ENCODE results near the gene AREL1.

The AREL1 gene

DNA sequence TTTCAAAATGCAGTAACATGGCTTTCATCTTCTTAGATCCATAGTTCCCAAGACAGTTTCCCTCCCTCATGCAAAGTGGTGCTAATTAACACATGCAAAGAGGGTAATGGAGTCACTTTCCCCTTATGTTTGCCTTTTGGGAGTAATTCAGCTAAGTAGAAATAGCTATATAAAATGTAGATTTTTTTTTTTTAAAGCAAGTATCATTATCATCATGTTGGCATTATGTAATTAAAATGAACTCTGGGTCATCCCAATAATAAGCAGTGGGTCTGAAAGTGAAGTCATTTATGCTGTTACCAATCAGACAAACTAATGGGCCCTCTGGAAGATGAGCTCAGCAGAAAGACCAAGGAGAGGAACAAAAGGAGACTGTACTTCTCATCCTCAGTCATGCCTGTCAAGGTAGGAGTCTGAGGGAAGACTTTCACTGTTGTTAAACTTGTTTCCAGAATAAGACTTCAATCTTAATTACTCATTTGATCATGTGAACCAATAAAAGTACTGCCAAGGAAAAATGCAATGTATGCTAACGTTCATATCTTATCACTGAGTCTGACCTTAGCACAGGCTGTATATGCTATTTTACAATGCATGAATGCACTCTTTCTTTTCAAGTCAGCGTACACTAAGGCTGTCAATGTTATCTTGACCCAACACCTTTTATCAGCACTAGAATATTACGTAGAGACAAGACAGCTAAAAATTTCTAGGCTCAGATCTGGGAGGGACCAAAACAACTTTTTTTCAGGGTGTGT is 26.8 kb downstream of the AREL1 start:
- TF ChIP-seq JUND (IDR thresholded peaks at IDR 0.05; ENCODE audit: low read depth), result no peak
- in situ Hi-C loops (cut with HindIII; ENCODE audit: low pct_unique_long_range_greater_than_20kb, low sequenced_read_pairs), result no loop called here
- DNase-seq (ENCODE audit: low read depth in 1 of 2, low spot score in 1 of 2), result no peak

DNA sequence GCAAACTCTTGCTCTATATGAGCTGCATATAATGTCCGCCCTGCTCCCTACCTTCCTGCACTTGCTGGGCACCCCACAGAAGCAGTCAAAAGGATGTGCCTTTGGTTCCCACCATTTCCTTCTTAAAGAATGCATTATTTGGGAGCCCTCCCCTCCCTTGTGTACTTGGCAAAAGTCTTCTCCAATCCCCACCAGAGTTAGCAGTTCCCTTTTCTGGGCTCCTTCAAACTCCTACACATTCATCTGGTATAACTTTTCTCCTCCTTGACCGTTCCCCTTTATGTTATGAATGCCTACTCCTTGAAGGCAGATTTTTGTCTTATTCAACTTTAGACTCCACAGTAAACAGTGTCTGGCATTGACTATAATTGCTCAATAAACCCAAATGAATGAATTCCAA is 27.8 kb downstream of the AREL1 start:
- DNase-seq (ENCODE audit: low read depth in 1 of 2, low spot score in 1 of 2), result no peak
- in situ Hi-C loops (cut with HindIII; ENCODE audit: low pct_unique_long_range_greater_than_20kb, low sequenced_read_pairs), result no loop called here

DNA sequence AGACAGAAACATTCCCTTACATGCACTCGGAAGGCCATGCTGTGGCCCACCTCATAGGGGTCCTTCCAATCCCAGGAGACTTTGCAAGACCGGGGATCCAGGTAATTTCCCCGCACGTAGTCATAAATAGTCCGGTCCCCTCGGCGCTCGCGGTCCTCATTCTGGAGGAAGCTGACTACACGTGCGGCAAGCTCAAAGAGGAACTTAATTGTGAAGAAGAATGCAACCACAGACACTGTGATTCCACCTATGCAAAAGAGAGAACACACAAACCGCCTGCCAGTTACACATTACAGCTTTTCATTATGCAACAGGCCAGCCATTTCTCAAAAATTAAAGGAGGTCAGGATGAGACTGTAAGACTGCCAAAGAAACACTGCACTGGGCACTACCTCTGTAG is 28.4 kb downstream of the AREL1 start:
- in situ Hi-C loops (cut with HindIII; ENCODE audit: low pct_unique_long_range_greater_than_20kb, low sequenced_read_pairs), result no loop called here
- no peak for TF ChIP-seq JUND (IDR thresholded peaks at IDR 0.05; ENCODE audit: low read depth)
- no peak for DNase-seq (ENCODE audit: low read depth in 1 of 2, low spot score in 1 of 2)

More for the DNA sequence above, 27.8 kb downstream of the AREL1 start:
- no peak for TF ChIP-seq JUND (IDR thresholded peaks at IDR 0.05; ENCODE audit: low read depth)

DNA sequence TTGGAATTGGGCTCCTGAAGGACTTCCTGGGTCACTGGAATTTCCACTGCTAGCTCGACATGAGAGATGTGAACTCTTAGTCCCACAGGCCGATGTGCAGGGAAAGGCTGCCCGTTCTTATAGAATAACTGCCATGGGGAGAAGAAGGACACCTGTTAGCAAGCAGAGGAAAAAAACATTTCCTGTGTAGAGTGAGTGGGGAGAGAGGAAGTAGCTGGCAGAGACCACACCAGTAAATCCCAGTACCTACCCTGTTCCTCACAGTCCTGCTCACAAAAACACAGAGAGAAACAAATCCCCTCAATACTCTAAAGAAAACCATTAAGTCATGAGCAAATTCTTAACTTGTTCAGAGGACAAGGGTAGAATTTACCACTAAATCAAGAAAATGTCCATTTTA is 29.5 kb downstream of the AREL1 start:
- TF ChIP-seq JUND (IDR thresholded peaks at IDR 0.05; ENCODE audit: low read depth), result no peak
- DNase-seq (ENCODE audit: low read depth in 1 of 2, low spot score in 1 of 2), result no peak
- in situ Hi-C loops (cut with HindIII; ENCODE audit: low pct_unique_long_range_greater_than_20kb, low sequenced_read_pairs), result no loop called here

DNA sequence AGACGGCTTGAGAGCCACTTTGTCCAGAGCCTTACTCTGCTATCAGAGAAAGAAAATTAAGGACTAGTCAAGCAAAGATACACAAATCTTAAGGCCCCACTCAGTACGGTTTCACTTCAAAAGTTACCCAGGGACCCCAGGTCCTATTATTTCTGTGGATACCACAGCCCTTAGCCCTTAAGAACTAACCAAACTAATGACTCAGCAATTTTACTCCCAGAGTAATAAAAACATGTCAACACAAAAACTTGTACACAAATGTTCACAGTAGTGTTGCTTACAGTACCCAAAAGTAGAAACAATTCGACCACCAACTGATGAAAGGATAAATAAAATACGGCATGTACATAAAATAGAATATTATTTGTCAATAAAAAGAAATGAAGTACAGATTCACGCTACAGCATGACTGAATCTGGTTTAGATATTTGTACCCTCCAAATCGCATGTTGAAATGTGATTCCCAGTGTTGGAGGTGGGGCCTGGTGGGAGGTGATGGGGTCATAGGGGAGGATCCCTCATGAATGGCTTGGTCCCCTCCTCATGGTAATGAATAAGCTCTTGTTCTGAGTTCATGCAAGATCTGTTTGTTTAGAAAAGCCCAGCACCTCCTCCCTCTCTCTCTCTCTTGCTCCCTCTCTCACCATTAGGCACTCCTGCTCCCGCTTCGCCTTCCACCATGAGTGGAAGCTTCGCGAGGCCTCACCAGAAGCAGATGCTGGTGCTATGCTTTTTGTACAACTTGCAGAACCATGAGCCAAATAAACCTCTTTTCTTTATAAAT is 30.5 kb downstream of the AREL1 start:
- DNase-seq (ENCODE audit: low read depth in 1 of 2, low spot score in 1 of 2), result no peak
- in situ Hi-C loops (cut with HindIII; ENCODE audit: low pct_unique_long_range_greater_than_20kb, low sequenced_read_pairs), result no loop called here
- no peak for TF ChIP-seq JUND (IDR thresholded peaks at IDR 0.05; ENCODE audit: low read depth)

DNA sequence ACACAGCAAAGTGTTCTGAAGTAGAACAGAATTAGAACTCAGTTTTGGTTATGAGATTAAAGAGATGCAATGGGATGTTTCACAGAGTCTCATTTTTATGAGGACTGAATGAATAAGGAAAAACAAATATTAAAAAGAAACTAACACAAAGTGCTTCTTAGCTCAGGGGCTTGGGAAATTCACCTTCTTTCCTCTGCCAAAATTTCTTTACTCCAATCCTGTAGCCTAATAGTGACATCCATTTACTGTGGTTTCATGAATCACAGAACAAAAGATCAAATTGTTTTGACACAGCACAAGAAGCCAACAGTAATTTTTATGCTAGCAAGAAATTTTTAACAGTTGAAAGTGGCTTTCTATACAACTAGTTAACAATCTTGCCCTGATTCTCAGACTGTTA is 37.7 kb downstream of the AREL1 start:
- in situ Hi-C loops (cut with HindIII; ENCODE audit: low pct_unique_long_range_greater_than_20kb, low sequenced_read_pairs), result no loop called here
- no peak for DNase-seq (ENCODE audit: low read depth in 1 of 2, low spot score in 1 of 2)
- no peak for TF ChIP-seq JUND (IDR thresholded peaks at IDR 0.05; ENCODE audit: low read depth)

DNA sequence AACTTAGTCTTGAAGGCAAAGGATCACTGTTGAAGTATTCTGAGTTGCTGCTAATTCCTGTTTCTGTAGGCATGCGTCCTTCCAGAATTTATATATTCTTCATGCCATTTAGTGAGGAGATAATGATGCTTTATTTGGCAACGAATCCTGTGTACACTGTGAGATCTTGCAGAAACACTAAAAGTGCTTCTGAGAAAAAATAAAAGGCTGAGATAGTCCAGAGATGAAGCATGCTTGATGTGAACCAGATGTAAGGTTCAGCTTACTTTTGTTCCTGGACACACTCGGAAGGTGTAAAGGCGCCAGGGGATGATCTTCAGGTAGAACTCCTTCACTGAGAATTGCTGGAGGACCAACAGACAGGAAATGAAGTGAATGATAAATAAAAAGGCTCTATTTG is 39.1 kb downstream of the AREL1 start:
- in situ Hi-C loops (cut with HindIII; ENCODE audit: low pct_unique_long_range_greater_than_20kb, low sequenced_read_pairs), result no loop called here
- no peak for TF ChIP-seq JUND (IDR thresholded peaks at IDR 0.05; ENCODE audit: low read depth)
- no peak for DNase-seq (ENCODE audit: low read depth in 1 of 2, low spot score in 1 of 2)

DNA sequence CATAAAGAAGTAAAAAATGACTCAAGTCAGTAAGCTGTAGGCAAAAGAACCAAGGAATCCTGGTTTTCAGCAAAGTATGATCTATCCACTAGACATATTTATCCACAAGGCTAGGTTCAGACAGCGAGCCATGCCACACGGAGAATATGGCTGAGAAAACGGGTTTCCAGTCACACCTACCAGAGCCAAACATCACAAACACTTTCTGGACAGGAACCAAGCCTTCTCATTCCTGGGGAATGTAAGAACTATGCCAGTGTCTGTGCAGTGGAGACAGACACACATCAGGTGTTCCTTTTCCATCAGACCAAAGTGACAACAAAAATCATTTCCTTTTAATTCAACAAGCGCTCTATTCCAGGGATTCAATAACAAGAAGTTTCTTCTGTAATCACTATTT is 41.1 kb downstream of the AREL1 start:
- TF ChIP-seq JUND (IDR thresholded peaks at IDR 0.05; ENCODE audit: low read depth), result no peak
- in situ Hi-C loops (cut with HindIII; ENCODE audit: low pct_unique_long_range_greater_than_20kb, low sequenced_read_pairs), result no loop called here
- no peak for DNase-seq (ENCODE audit: low read depth in 1 of 2, low spot score in 1 of 2)

DNA sequence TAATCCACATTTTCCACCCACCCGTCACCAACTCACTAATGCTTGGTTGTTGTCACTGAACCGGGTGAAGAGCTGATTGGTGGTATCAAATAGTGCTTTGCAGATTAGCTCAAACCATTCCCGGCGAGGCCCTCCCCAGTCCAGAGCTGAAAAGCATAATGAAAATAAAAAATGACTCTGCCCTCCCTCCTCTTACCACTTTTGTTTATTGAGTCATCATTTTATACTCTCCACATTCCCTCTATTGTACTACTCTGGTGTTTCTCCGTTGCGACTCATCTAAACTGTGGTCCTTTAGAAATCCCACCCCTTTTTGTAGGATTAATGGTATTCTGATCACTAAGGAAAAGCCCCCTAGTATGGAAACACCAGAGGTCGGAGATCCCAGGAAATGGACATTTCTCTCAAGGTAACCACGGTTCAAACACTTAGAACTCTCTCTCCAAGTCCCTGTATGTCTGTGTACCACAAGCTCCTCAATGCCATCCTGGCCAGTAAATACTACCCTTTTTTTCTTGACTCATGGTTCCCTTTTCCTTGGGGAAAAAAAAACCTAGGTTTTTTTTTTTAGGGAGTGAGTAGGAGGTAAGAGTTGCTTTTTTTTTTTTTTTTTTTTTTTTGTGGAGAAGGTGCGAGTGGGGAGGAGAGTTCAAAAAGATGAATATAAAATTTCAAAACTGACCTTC is 42.0 kb downstream of the AREL1 start:
- in situ Hi-C loops (cut with HindIII; ENCODE audit: low pct_unique_long_range_greater_than_20kb, low sequenced_read_pairs), result no loop called here
- TF ChIP-seq JUND (IDR thresholded peaks at IDR 0.05; ENCODE audit: low read depth), result no peak
- DNase-seq (ENCODE audit: low read depth in 1 of 2, low spot score in 1 of 2), result no peak

DNA sequence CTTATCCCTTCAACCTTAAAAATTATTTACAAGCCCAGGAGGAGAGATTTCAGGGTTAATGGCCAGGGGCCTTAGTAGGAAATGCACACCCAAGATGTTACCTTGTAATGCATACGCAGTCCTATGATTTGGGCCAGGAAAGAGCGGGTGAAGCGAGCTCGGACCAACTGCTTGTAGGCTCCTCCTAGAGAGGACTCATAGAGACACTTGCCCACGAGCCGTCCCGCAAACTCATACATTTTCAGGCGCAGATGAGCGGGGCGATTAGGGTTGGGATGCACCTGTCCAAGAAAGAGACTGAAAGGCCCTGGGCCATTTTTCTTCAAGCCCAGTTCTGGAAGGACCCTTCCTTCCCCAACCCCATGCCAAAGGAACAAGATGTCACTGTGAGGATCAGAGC is 43.0 kb downstream of the AREL1 start:
- DNase-seq (ENCODE audit: low read depth in 1 of 2, low spot score in 1 of 2), result no peak
- in situ Hi-C loops (cut with HindIII; ENCODE audit: low pct_unique_long_range_greater_than_20kb, low sequenced_read_pairs), result no loop called here
- no peak for TF ChIP-seq JUND (IDR thresholded peaks at IDR 0.05; ENCODE audit: low read depth)

DNA sequence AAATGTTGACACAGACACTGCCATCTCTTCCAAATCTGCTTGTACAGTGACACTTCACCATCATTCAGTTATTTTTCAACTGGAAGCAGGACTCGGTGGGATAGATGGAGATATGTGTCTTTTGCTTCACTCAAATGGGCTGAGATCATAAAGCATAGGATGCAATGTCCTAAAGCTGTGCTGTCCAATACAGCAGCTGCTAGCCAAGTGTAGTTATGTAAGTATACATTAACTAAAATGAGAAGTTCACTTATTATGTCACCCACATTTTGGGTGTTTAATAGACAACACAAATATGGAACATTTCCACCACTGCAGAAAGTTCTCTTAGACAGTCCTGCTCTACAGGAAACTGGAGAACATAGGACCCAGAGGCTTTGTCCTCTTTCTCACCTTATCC is 43.6 kb downstream of the AREL1 start:
- DNase-seq (ENCODE audit: low read depth in 1 of 2, low spot score in 1 of 2), result no peak
- in situ Hi-C loops (cut with HindIII; ENCODE audit: low pct_unique_long_range_greater_than_20kb, low sequenced_read_pairs), result no loop called here

DNA sequence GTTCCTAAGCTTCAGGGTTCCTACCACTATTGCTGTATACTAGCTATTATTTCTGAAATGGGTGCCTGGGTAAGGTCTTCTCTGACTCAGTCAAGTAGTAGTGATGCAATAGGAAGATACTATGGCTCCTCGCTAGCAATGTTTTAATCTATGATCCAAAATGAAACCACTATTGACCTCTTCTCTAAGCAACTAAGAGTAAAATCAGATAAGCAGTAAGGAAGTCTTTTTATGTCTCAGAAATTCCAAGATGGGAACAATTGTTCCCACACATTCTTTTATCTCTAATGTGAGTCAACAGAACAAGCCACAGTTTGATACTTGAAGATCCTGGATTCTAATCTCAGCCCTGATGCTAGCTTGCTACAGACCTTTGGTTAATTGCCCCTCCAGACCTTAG is 45.1 kb downstream of the AREL1 start:
- DNase-seq (ENCODE audit: low read depth in 1 of 2, low spot score in 1 of 2), result no peak
- in situ Hi-C loops (cut with HindIII; ENCODE audit: low pct_unique_long_range_greater_than_20kb, low sequenced_read_pairs), result no loop called here
- no peak for TF ChIP-seq JUND (IDR thresholded peaks at IDR 0.05; ENCODE audit: low read depth)

More for the DNA sequence above, 43.6 kb downstream of the AREL1 start:
- TF ChIP-seq JUND (IDR thresholded peaks at IDR 0.05; ENCODE audit: low read depth), result no peak

DNA sequence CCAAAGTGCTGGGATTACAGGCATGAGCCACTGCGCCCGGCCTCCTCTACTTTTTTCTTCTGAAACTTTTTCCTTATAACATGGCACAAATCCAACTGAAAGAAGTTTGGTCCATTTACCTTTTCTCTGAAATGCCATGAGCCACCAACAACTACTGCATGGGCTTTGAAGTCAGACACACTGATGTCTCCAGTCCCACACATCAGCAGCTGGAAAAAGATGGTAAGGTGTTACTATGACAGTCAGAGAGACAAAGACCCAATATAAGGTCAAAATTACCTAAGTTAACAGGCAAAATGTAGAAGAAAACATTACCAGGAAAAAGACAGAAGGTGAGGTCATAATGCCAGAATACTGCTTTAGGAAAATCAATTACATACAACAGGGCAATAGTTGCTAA is 48.2 kb downstream of the AREL1 start:
- DNase-seq (ENCODE audit: low read depth in 1 of 2, low spot score in 1 of 2), result no peak
- TF ChIP-seq JUND (IDR thresholded peaks at IDR 0.05; ENCODE audit: low read depth), result no peak
- in situ Hi-C loops (cut with HindIII; ENCODE audit: low pct_unique_long_range_greater_than_20kb, low sequenced_read_pairs), result no loop called here
